Activated B cell treated with CpG ODN at 0.5 μM for 24 hours (primary cell): ENCODE results near the gene CDNF. TPM values are rescaled to one million over a fixed set of nuclear protein-coding genes. Genes with fewer than 3 reads are reported as not detected.

ENCODE experiments used
- ATAC-seq: fragments of 200-7000 bp; cut with Tn5 transposase; one replicate; pipeline ENCODE4 v1.10.0; 2021; ENCODE audit warnings: low read depth, mild to moderate bottlenecking, moderate library complexity
- CTCF ChIA-PET: fragments of 350-600 bp; sonication (Branson Sonifier 250); formaldehyde crosslinking; loops from one replicate; lab custom pipeline; 2021; ENCODE audit warnings: antibody characterized with exemption; lab: Charles Lee
- POLR2A ChIA-PET: fragments of 350-600 bp; sonication (Branson Sonifier 250); formaldehyde crosslinking; loops from one replicate; lab custom pipeline; 2021; ENCODE audit warnings: antibody characterized with exemption; lab: Charles Lee
- DNase-seq: peaks from one replicate; pipeline ENCODE4 v3.0.0; 2022
- H3K27ac Mint-ChIP-seq: one replicate; pipeline ENCODE4 v1.8.0; 2020; ENCODE audit warnings: mixed read lengths
- H3K27me3 Mint-ChIP-seq: one replicate; pipeline ENCODE4 v1.8.0; 2021; ENCODE audit warnings: mixed read lengths
- H3K36me3 Mint-ChIP-seq: one replicate; pipeline ENCODE4 v1.8.0; 2021; ENCODE audit warnings: low read depth, mixed read lengths
- H3K4me1 Mint-ChIP-seq: one replicate; pipeline ENCODE4 v1.8.0; 2021; ENCODE audit warnings: mixed read lengths
- H3K4me3 Mint-ChIP-seq: one replicate; pipeline ENCODE4 v1.8.0; 2020; ENCODE audit warnings: mild to moderate bottlenecking, mixed read lengths
- H3K9me3 Mint-ChIP-seq: one replicate; pipeline ENCODE4 v1.8.0; 2020; ENCODE audit warnings: mixed read lengths
- intact Hi-C: fragments of 100-400 bp; cut with micrococcal nuclease; formaldehyde crosslinking; loops from one replicate; pipeline ENCODE4 v1.15.1; 2024
- total RNA-seq: library from RNA; stranded (reverse); gene quantifications from 2 replicates; pipeline ENCODE4 v1.2.3, GENCODE V29; 2022
- TF ChIP-seq, protein P1 (sequence below): fragments of 200-600 bp; IDR thresholded peaks from one replicate; pipeline ENCODE4 v1.8.0; 2022; ENCODE audit warnings: antibody characterized with exemption, mild to moderate bottlenecking

CDNF gene
- total RNA-seq, 1 donor from 2014 or later, result 0.98 TPM

DNA sequence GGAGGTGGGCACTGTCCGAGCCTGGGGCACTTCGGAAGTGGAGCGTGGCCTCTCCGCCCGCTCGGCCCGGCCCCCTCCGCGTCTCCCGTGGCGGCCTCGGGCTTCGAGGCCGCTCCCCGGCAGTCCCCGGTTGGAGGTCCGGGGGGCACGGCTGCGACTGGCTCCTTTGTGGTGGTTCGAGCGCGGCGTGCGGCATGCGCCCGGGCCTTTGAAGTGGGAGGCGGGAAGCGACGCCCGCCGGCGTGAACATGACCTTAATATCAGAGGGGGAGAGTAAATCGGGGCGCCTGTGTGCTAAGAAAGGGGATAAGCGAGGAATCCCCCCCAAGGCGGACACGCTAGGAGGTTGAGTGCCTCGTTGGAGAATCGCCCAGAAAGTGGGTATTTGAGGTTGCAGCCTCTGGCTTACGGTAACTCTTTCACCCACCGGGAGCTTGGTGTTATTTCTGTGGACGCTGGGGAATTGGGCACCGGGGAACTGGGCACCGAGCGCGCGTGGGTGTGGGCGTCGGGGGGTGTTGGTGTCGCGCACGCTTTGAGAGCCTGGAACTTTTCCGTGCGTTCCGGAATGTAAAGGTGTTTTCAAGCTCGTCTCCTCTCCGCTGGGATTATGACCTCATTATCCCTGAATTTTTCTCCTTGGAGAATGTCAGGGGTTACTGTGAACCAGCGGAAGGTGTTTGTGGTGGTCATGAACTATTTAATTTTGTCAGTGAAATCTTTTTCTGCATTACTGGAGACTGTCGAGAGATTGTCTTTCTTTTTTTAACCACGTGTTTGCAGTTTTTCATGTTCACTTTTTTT lies 41.5 kb upstream of the CDNF start:
- Mint-ChIP-seq H3K9me3 (no peaks in the 10 kb centered on the region), H3K4me1 (peaks cover 25% of the 10 kb centered on the region), H3K27ac (peak overlapping the region; percentile 72), H3K4me3 (peak overlapping the region; percentile 89), H3K27me3 (no peaks in the 10 kb centered on the region), H3K36me3 (peaks cover 4% of the 10 kb centered on the region)
- ATAC-seq (peak; percentile 5), DNase-seq (no peak)
- intact Hi-C loops, result loop anchor here (2.0 to 10.0 kb wide), 3 partner anchors 47 to 1295 kb away; partner anchors contain the start of genes NMT2 and PRPF18
- POLR2A ChIA-PET, result interaction anchor here (0.7 to 2.6 kb wide), 14 partner anchors 9 to 694 kb away, joined by 3 to 27 read pairs (median 4); partner anchors contain the start of genes CDNF, DCLRE1C, HSPA14 and MEIG1
- TF ChIP-seq, protein P1, sequence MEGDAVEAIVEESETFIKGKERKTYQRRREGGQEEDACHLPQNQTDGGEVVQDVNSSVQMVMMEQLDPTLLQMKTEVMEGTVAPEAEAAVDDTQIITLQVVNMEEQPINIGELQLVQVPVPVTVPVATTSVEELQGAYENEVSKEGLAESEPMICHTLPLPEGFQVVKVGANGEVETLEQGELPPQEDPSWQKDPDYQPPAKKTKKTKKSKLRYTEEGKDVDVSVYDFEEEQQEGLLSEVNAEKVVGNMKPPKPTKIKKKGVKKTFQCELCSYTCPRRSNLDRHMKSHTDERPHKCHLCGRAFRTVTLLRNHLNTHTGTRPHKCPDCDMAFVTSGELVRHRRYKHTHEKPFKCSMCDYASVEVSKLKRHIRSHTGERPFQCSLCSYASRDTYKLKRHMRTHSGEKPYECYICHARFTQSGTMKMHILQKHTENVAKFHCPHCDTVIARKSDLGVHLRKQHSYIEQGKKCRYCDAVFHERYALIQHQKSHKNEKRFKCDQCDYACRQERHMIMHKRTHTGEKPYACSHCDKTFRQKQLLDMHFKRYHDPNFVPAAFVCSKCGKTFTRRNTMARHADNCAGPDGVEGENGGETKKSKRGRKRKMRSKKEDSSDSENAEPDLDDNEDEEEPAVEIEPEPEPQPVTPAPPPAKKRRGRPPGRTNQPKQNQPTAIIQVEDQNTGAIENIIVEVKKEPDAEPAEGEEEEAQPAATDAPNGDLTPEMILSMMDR, result no peak
- CTCF ChIA-PET, result interaction anchor here (0.9 to 1.6 kb wide), 3 partner anchors 10 to 42 kb away, joined by 3 to 4 read pairs (median 3); partner anchors contain the start of gene CDNF

DNA sequence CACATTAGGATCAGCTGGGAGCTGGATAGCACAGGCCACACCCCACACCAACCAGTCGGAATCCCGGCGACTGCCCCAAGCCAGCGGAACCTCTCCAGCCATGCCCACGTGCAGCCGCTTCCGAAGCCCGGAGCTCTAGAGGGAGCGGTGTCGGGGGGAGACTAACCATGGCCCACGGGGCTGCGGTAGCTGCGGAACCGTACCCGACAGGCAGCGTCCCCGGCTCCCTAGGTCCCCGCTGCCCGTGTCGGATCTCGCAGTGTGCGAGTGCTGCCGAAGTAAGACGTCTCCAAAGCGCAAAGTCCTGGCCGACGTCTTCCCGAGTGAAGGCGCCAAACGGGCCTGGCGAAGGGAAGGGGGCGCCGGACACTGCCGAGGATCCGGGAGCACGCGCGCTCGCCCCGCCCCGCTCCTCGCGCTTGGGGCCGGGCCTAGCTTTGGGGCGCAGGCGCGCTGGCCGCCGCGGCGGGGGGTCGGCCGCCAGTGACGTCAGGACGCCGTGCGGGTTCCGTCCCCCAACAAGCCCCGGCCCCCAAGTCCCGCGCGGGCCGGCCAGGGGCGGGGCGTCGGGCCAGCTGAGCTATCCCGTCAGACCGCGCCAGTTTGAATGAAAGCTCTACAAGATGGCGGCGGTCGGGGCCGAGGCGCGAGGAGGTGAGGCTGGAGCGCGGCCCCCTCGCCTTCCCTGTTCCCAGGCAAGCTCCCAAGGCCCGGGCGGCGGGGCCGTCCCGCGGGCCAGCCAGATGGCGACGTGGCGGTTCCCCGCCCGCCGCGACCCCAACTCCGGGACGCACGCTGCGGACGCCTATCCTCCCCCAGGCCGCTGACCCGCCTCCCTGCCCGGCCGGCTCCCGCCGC lies 40.7 kb upstream of the CDNF start, which contains the start of gene SUV39H2:
TSS of gene SUV39H2 (plus strand) at position 601 of the 858 bp plus-strand sequence. CDS start at position 624, 23 bp downstream.
- DNase-seq (peak; percentile 93), ATAC-seq (peak; percentile 93)
- ChIA-PET POLR2A (interaction anchor here (0.5 to 2.6 kb wide), 18 partner anchors 8 to 693 kb away, joined by 3 to 27 read pairs (median 4); partner anchors contain the start of genes CDNF, DCLRE1C, HSPA14 and MEIG1), CTCF (interaction anchor here (0.9 to 1.0 kb wide), 2 partner anchors 25 to 41 kb away, joined by 3 to 4 read pairs; partner anchors contain the start of gene CDNF)
- TF ChIP-seq, protein P1, result no peak
- intact Hi-C loops, result loop anchor here (1.0 to 10.0 kb wide), 9 partner anchors 40 to 1294 kb away; partner anchors contain the start of genes CDNF, DCLRE1C, HSPA14 and MEIG1
- H3K27me3 Mint-ChIP-seq, result no peaks in the 10 kb centered on the region
- peak within 1 kb of the TSS; percentile 94 for H3K4me3 Mint-ChIP-seq
- peak within 1 kb of the TSS; percentile 86 for H3K27ac Mint-ChIP-seq
- H3K36me3 Mint-ChIP-seq, result peaks cover 4% of the 10 kb centered on the region
- H3K9me3 Mint-ChIP-seq, result no peaks in the 10 kb centered on the region
- H3K4me1 Mint-ChIP-seq, result peaks cover 25% of the 10 kb centered on the region

DNA sequence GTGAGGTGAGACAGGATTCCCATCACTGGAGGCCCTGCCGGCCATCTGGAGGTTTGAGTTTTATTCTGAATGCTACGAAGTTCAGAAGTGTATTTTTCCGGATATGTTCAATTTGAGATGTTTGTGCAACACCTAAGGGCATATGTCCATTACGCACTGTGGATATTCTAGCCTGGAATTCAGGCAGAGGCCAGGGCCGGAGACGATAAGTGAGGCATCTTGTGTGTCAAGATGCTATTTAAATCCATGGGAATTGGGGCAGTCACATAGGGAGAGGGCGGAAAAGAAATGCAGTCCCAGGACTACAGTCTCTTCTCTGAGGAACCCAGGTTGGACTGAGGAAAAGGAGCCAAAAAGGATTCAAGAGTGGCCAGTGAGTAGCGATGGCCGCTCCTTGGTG lies 38.9 kb upstream of the CDNF start:
- intact Hi-C loops, result loop anchor here (10.0 kb wide), 1 partner anchor 1292 kb away; the partner anchor contains the start of gene PRPF18
- TF ChIP-seq, protein P1, result no peak
- peaks cover 4% of the 10 kb centered on the region for H3K36me3 Mint-ChIP-seq
- POLR2A ChIA-PET, result interaction anchor here (0.7 kb wide), 1 partner anchor 1533 kb away, joined by 3 read pairs; no protein-coding TSS in a partner anchor
- CTCF ChIA-PET, result no interaction called here
- DNase-seq (no peak), ATAC-seq (no peak)
- H3K27ac Mint-ChIP-seq, result peak overlapping the region; percentile 24
- peak overlapping the region; percentile 94 for H3K4me3 Mint-ChIP-seq
- H3K4me1 Mint-ChIP-seq, result peaks cover 25% of the 10 kb centered on the region
- H3K9me3 Mint-ChIP-seq, result no peaks in the 10 kb centered on the region
- H3K27me3 Mint-ChIP-seq, result no peaks in the 10 kb centered on the region

DNA sequence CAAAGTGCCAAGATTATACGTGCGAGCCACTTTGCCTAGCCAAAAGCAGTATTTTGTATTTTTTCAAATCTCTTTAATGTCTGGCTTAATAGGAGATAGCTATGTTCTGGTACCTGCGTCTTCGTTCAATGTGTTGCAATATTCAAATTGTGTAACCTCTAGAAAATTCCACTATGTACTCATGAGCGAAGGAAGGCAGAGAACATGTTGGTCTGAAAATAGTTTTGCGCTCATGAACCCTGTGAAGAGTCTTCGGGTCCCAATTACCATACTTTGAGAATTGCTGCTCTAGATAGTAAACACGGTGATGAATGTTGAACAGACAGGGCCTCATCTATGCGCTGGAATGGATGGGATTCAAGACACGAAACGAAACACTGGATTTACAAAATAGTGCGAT lies 38.1 kb upstream of the CDNF start:
- no peak for DNase-seq
- Mint-ChIP-seq H3K27me3 (no peaks in the 10 kb centered on the region), H3K4me3 (peak overlapping the region; percentile 12), H3K27ac (no peak overlapping the region), H3K9me3 (no peaks in the 10 kb centered on the region), H3K4me1 (peaks cover 25% of the 10 kb centered on the region), H3K36me3 (peaks cover 12% of the 10 kb centered on the region)
- POLR2A ChIA-PET, result interaction anchor here (0.6 to 0.7 kb wide), 2 partner anchors 144 to 1532 kb away, joined by 3 read pairs; no protein-coding TSS in a partner anchor
- intact Hi-C loops, result loop anchor here (10.0 kb wide), 1 partner anchor 1291 kb away; the partner anchor contains the start of gene PRPF18
- CTCF ChIA-PET, result no interaction called here
- TF ChIP-seq, protein P1, result no peak
- no peak for ATAC-seq
